ENCODE data around the gene ZNF846. TPM values are rescaled to one million over a fixed set of nuclear protein-coding genes. Genes with fewer than 3 reads are reported as not detected.

The ZNF846 gene
- total RNA-seq, 1 experiment from 2014 or later: 10.2 TPM

GRCh38 chr19:9751446-9751845 is 17.1 kb downstream of the ZNF846 start:
- POLR2A ChIA-PET: no interaction called here
- H3K4me1 ChIP-seq (ENCODE audit: control insufficient read depth, insufficient read depth, low read length): no peaks in the 10 kb centered on the region
- no peaks in the 10 kb centered on the region; the same call in 1 of the 2 replicates for H3K9me3 ChIP-seq (ENCODE audit: control insufficient read depth, insufficient read depth, low read depth, low read length)
- H3K36me3 ChIP-seq (ENCODE audit: control insufficient read depth, insufficient read depth, low read length): no peaks in the 10 kb centered on the region
- DNase-seq (ENCODE audit: low read depth, low spot score): no peak
- H3K27me3 ChIP-seq (ENCODE audit: control insufficient read depth, insufficient read depth, low read length): no peaks in the 10 kb centered on the region
- no TSS peak for BruUV-seq (replicated peaks)
- ATAC-seq: no peak
- H3K4me3 ChIP-seq (ENCODE audit: low read depth in 2 of 2, low read length in 2 of 2): no peak overlapping the region
- CTCF ChIA-PET: no interaction called here
- no peak for TF ChIP-seq TCF7L2 (IDR thresholded peaks at IDR 0.05; ENCODE audit: low read depth, low read length)
- no peak for TF ChIP-seq CTCF (IDR thresholded peaks at IDR 0.05)
- no peak for TF ChIP-seq POLR2AphosphoS5 (IDR thresholded peaks at IDR 0.05; ENCODE audit: low read depth, low read length)
- no peak for TF ChIP-seq REST (IDR thresholded peaks at IDR 0.05; ENCODE audit: insufficient read depth in 1 of 2, low read depth in 2 of 2, low read length in 1 of 2)
- TF ChIP-seq SIN3A (IDR thresholded peaks at IDR 0.05; ENCODE audit: borderline replicate concordance, insufficient read depth, low read depth, low read length): no peak
- in situ Hi-C loops (cut with HindIII; ENCODE audit: low pct_unique_long_range_greater_than_20kb, low sequenced_read_pairs) (no loop called here), intact Hi-C loops (cut with micrococcal nuclease; ENCODE audit: unreplicated experiment) (no loop called here)
- H3K27ac ChIP-seq (ENCODE audit: low read length): no peak overlapping the region

DNA sequence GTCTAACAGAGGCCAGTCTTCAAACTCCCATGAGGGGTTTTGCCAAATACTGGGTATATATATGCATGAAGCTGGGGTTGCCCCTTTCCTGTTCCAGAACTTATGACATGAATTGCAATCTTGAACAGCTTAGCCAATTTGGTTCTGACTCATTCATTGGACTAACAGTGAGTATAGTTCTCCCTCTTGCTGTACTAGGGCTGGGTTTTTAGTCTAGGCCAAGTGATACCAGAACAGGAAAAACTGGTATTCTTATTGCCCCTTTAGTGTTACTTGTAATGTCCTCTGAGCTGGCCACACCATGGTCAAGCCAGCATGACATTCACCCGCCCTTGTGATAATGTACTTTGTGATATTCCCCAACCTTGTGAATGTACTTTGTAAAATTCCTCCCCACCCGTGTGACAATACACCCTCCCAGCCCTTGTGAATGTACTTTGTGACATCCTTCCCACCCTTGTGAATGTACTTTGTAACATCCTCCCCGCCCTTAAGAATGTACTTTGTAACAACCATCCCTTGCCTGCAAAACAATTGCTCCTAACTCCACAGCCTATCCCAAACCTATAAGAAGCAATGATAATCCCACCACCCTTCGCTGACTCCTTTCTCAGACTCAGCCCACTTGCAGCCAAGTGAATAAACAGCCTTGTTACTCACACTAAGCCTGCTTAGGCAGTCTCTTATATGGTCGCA is 26.9 kb downstream of the ZNF846 start:
- Histone ChIP-seq H3K9me3 (ENCODE audit: control insufficient read depth, insufficient read depth, low read depth, low read length) (no peaks in the 10 kb centered on the region), H3K4me1 (ENCODE audit: control insufficient read depth, insufficient read depth, low read length) (no peaks in the 10 kb centered on the region), H3K4me3 (ENCODE audit: low read depth in 2 of 2, low read length in 2 of 2) (no peak overlapping the region), H3K27me3 (ENCODE audit: control insufficient read depth, insufficient read depth, low read length) (no peaks in the 10 kb centered on the region), H3K27ac (ENCODE audit: low read length) (no peak overlapping the region), H3K36me3 (ENCODE audit: control insufficient read depth, insufficient read depth, low read length) (no peaks in the 10 kb centered on the region)
- ChIA-PET CTCF (no interaction called here), POLR2A (no interaction called here)
- ATAC-seq (no peak), DNase-seq (ENCODE audit: low read depth, low spot score) (no peak)
- intact Hi-C loops (cut with micrococcal nuclease; ENCODE audit: unreplicated experiment): no loop called here
- in situ Hi-C loops (cut with HindIII; ENCODE audit: low pct_unique_long_range_greater_than_20kb, low sequenced_read_pairs): no loop called here
- no TSS peak for BruUV-seq (replicated peaks)
- no peak for TF ChIP-seq REST (IDR thresholded peaks at IDR 0.05; ENCODE audit: insufficient read depth in 1 of 2, low read depth in 2 of 2, low read length in 1 of 2)
- TF ChIP-seq TCF7L2 (IDR thresholded peaks at IDR 0.05; ENCODE audit: low read depth, low read length): no peak

All from Panc1 (cell line).